ENCODE data around the gene DUSP22. TPM values are rescaled to one million over a fixed set of nuclear protein-coding genes. Genes with fewer than 3 reads are reported as not detected.

The DUSP22 gene
- total RNA-seq, 1 experiment from 2014 or later: 25.0 TPM

DNA sequence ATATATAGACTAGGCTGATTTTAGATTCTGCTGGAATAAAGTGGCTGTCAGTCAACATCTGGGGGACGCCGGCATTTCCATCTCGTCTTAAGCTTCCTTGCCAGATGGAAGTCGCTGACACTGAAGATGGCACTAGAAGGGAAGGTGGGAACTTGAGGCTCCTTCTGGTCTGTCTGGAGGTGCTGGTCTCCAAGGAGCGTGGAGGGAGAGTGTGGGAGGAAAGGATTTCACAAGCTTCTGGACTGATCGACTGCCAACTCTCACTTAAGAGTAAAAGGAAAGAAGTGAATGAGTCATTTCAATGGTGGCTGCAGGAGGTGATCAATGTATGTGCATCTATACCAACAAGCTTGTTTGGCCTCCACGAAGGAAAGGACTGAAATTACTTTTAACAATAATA is 40.4 kb downstream of the DUSP22 start:
- H3K4me3 Mint-ChIP-seq: no peak overlapping the region
- H3K9me3 Mint-ChIP-seq: peaks cover 26 to 29% of the 10 kb centered on the region in 2 experiments
- Histone ChIP-seq H4K8ac (replicated peaks; ENCODE audit: insufficient read length, low read depth, low read length) (no peak overlapping the region), H3K27ac (ENCODE audit: insufficient read length, low read depth, low read length) (no peak overlapping the region), H4K91ac (ENCODE audit: insufficient read length, low read depth, low read length) (no peak overlapping the region), H3T11ph (ENCODE audit: low read length) (no peak overlapping the region), H3K79me2 (ENCODE audit: insufficient read depth, low read length) (no peaks in the 10 kb centered on the region), H3K9ac (ENCODE audit: extremely low read depth, insufficient read length, low read length) (no peak overlapping the region), H2AK5ac (ENCODE audit: insufficient read length, low read length) (no peak overlapping the region), H4K20me1 (ENCODE audit: control insufficient read depth, insufficient read depth, insufficient read length) (no peaks in the 10 kb centered on the region), H3K4me1 (ENCODE audit: insufficient read depth, low read length) (no peaks in the 10 kb centered on the region), H2BK120ac (ENCODE audit: low read depth, low read length, poor library complexity, severe bottlenecking) (no peak overlapping the region), H3K79me1 (ENCODE audit: insufficient read depth, low read depth, low read length, poor library complexity, severe bottlenecking) (no peaks in the 10 kb centered on the region), H3K9me3 (ENCODE audit: control insufficient read depth, low read depth, low read length) (peaks cover 72% of the 10 kb centered on the region), H2BK20ac (ENCODE audit: low read depth, low read length, poor library complexity, severe bottlenecking) (no peak overlapping the region), H3K23me2 (ENCODE audit: insufficient read length, low read depth, low read length, poor library complexity, severe bottlenecking) (no peaks in the 10 kb centered on the region), H3K23ac (ENCODE audit: insufficient read length, low read depth, low read length) (no peak overlapping the region), H3K27me3 (ENCODE audit: insufficient read depth, low read length) (no peaks in the 10 kb centered on the region), H2BK12ac (ENCODE audit: insufficient read length, low read depth, low read length) (no peak overlapping the region), H4K5ac (ENCODE audit: insufficient read length, low read depth, low read length) (no peak overlapping the region), H3K4me2 (ENCODE audit: insufficient read depth, insufficient read length, low read length) (no peak overlapping the region), H2BK15ac (ENCODE audit: low read depth, low read length) (no peak overlapping the region), H3K18ac (ENCODE audit: insufficient read length, low read depth, low read length) (no peak overlapping the region), H2BK5ac (ENCODE audit: insufficient read length, low read length) (no peak overlapping the region), H3K4ac (ENCODE audit: low read depth, low read length) (no peak overlapping the region), H3K56ac (ENCODE audit: insufficient read length, low read depth, low read length) (no peak overlapping the region), H3K14ac (ENCODE audit: insufficient read depth, low read length) (no peak overlapping the region), H2AFZ (ENCODE audit: low read length) (no peak overlapping the region)
- peaks cover 2 to 10% (median 5%) of the 10 kb centered on the region in 3 experiments; a peak in 5 of 7 replicates for H3K36me3 Mint-ChIP-seq (ENCODE audit: insufficient read depth in 1 of 3, low read depth in 3 of 3)
- no peak for DNase-seq
- no peaks in the 10 kb centered on the region for H3K4me1 Mint-ChIP-seq
- H3K27ac Mint-ChIP-seq: no peak overlapping the region
- TF ChIP-seq, protein P1, sequence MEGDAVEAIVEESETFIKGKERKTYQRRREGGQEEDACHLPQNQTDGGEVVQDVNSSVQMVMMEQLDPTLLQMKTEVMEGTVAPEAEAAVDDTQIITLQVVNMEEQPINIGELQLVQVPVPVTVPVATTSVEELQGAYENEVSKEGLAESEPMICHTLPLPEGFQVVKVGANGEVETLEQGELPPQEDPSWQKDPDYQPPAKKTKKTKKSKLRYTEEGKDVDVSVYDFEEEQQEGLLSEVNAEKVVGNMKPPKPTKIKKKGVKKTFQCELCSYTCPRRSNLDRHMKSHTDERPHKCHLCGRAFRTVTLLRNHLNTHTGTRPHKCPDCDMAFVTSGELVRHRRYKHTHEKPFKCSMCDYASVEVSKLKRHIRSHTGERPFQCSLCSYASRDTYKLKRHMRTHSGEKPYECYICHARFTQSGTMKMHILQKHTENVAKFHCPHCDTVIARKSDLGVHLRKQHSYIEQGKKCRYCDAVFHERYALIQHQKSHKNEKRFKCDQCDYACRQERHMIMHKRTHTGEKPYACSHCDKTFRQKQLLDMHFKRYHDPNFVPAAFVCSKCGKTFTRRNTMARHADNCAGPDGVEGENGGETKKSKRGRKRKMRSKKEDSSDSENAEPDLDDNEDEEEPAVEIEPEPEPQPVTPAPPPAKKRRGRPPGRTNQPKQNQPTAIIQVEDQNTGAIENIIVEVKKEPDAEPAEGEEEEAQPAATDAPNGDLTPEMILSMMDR (conservative IDR thresholded peaks at IDR 0.05): no peak
- no CpG with 5 or more reads among the region's 7 CpGs for WGBS (ENCODE audit: extremely low coverage, insufficient read length, low lambda C conversion rate)
- no peaks in the 10 kb centered on the region for H3K27me3 Mint-ChIP-seq (ENCODE audit: low read depth)

Data from H9 (cell line).